Astrocyte (in vitro differentiated cells and primary cell): Measurements from ENCODE around the gene FN3K.

ENCODE experiments used
- EZH2 ChIP-seq: IDR thresholded peaks from 2 replicates; pipeline ENCODE4 v1.6.1; 2012; ENCODE audit warnings: mild to moderate bottlenecking, low read length, inconsistent platforms; ENCODE audit not compliant: insufficient read depth
- TF ChIP-seq, protein P1 (sequence below): IDR thresholded peaks from 2 replicates; pipeline ENCODE4 v1.5.1; 2011; ENCODE audit warnings: low read depth, mild to moderate bottlenecking, inconsistent platforms, low read length, moderate library complexity; ENCODE audit not compliant: insufficient read depth

DNA sequence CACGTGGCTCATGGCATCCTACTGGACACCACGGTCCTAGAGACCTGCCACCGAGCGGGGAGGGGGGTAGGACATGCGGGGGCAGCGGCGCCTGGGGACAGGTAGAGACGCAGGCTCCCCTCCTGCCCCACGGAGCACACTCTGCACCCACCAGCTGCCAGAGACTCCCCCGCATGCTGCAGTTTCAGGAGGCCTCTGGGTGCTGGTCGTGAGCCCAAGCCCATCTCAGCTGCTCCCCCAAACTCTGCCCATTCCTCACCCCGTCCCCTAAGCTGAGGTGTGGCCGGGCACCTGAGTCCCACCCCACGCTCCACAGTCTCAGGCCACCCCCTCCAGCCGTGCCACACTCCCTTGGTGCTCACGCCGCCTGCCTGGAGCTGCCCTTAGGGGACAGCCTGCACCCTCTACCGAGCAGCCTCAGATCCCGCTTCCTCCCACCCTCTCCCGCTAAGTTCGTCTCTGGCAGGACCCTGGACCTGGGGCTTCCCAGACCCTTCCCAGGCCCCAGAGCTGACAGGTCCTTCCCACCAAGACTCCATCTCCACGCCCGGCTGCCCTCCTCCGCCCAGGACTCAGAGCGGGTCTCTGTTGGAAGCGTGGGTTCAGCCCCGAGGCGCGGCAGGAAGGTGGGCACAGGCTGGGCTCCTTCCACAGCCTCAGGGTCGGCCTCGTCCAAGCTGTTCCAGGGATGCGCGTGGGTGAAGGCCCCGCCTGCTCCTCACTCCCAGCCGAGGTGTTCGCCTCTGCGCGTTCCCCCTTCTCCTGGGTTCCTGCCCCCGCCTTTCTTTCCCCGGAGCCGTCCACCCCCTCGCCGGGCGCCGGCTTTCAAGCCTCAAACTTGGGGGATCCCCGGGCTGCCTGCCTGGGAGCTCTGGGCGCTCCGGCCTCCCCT is 38.3 kb upstream of the FN3K start:
- no peak for TF ChIP-seq EZH2
- TF ChIP-seq, protein P1, sequence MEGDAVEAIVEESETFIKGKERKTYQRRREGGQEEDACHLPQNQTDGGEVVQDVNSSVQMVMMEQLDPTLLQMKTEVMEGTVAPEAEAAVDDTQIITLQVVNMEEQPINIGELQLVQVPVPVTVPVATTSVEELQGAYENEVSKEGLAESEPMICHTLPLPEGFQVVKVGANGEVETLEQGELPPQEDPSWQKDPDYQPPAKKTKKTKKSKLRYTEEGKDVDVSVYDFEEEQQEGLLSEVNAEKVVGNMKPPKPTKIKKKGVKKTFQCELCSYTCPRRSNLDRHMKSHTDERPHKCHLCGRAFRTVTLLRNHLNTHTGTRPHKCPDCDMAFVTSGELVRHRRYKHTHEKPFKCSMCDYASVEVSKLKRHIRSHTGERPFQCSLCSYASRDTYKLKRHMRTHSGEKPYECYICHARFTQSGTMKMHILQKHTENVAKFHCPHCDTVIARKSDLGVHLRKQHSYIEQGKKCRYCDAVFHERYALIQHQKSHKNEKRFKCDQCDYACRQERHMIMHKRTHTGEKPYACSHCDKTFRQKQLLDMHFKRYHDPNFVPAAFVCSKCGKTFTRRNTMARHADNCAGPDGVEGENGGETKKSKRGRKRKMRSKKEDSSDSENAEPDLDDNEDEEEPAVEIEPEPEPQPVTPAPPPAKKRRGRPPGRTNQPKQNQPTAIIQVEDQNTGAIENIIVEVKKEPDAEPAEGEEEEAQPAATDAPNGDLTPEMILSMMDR = no peak
